Inflammatory macrophage treated with lipopolysaccharide for 4 hours (primary cell): ENCODE measurements around the gene TMEM123.

Source experiments
- DNase-seq: peaks from one replicate; pipeline ENCODE4 v3.0.0-alpha.2; 2020

TMEM123 gene

DNA sequence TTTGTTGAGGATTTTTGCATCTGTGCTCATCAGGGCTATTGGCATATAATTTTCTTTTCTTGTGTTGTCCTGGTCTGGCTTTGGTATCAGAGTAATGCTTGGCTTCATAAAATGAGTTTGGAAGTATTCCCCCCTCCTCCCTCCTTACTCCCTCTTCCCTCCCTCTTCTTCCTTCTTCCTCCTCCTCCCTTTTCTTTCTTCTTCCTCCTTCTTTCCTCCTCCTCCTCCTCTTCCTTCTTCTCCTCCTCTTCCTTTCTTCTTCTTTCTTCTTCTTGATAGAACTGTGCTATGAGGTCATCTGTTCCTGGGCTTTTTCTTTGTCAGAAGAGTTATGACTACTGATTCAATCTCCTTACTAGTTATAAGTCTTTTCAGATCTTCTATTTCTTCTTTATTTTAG lies 95.4 kb downstream of the TMEM123 start:
- DNase-seq, result no peak

DNA sequence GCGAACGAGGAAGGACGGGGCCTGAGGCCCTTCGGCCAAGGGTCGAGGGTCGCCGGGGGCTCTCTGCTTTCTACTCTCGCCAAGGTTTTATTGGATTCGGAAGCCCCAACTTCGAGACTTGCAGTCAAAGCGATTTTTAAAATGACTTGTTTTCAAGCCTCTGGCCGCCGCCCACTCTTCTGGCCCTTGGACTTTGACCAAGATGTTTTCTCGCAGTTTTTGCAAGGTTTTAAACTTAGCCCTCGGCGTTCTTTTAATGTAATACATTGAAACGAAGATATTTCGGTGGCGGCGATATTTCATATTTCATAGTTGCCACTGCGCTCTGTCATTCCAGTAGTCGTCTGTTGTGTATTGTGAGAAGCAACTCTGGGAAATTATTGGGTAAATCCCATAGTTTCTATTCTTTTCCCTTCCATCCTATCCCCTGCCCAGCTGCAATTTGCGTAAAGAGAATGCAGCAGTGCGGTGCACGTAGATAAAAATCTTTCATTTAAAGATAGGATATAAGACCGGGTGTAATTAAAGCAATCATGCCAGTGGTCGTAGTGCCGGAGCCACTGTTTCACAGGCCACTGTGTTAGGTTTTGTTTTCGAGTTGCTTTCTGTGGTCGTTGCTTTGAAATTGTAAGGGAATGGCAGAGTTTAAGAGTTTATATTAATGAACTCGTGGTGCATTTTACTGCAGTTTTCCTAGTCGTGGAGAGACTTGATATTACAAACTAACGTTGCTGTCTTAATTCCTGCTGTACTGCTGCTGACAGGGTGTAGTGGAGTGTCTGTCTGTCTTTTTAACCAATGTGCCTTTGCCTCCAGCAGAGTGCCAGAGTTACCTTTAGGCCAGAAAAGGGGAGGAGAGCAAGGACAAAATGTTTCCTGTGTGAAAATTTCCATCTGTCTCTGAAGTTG lies 104.8 kb downstream of the TMEM123 start:
- DNase-seq, result peak; percentile 71

DNA sequence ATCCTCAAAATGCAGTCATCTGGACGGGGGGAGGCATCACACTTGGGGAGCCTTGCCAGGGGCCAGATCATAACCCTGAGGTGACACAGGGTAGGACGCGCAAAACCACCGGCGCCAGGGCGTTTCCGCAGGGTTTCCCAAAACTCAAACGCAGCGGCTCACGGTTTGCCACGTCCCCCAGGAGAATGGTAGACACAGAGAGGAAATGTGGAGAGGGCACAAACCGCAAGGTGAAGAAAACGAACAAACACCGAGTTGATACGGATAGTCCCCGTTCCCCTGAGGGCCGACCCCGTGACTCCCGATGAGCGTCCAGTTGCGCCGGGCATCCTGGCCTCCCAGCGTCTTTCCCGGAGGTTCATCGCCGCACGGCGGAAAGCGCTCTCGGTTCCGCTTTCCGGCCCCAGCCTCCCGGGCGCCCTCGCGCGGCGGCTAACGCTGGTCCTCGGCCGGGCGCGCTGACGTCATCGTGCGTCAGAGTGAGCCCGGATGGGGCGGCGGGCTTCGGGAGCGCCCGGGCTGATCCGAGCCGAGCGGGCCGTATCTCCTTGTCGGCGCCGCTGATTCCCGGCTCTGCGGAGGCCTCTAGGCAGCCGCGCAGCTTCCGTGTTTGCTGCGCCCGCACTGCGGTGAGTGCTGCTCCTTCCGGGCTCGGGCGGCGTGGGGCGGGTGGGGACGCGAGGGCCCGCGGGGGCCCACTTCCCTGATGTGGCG lies 105.7 kb downstream of the TMEM123 start, which contains the start of gene BIRC2:
BIRC2 (plus strand) TSS at position 467 of the 714 bp plus-strand sequence. CDS start 2,641 bp downstream, outside the sequence.
- DNase-seq, result peak; percentile 96

DNA sequence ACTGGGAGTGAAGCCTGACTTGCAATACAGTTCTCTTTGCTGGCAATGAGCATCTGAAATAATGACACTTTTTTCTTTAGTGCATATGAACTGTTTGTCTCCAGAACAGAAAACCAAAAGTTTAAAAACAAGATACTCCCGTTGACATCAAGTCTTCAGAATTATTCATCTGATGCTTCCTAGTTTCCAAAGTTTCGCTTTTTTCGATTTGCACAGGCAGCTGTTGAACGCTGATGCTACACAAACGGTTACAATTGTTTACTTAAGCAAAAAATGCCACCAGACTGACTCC lies 106.2 kb downstream of the TMEM123 start:
- DNase-seq, result no peak
